PC-3 (cell line): ENCODE measurements around the gene ZSCAN31. TPM values are rescaled to one million over a fixed set of nuclear protein-coding genes. Genes with fewer than 3 reads are reported as not detected.

Experiments used
- ATAC-seq: fragments of 200-7000 bp; cut with Tn5 transposase; 2 replicates; pipeline ENCODE4 v1.9.1; 2020; ENCODE audit warnings: mild to moderate bottlenecking, moderate library complexity
- BruUV-seq: library from RNA; stranded (reverse); fragments of 400-500 nt; replicated peaks from 2 replicates; lab custom pipeline; 2021; lab: Mats Ljungman, UMichigan
- CTCF ChIA-PET: fragments of 300-600 bp; sonication (Branson Sonifier 250); formaldehyde crosslinking; loops from one replicate; lab custom pipeline; 2022; ENCODE audit warnings: antibody characterized with exemption; lab: Charles Lee
- POLR2A ChIA-PET: fragments of 300-600 bp; sonication (Branson Sonifier 250); formaldehyde crosslinking; loops from one replicate; lab custom pipeline; 2022; ENCODE audit warnings: antibody characterized with exemption; ENCODE audit not compliant: unreplicated experiment; lab: Charles Lee
- DNase-seq: peaks from one replicate; pipeline ENCODE4 v3.0.0-alpha.2; 2015
- H2AFZ ChIP-seq: fragments of 300-600 bp; sonication (generic); 2 replicates; pipeline ENCODE4 v1.6.0; 2016; ENCODE audit warnings: antibody characterized with exemption, low read length
- H3F3A ChIP-seq: fragments of 300-600 bp; sonication (generic); one replicate; pipeline ENCODE4 v1.6.0; 2017; ENCODE audit warnings: antibody characterized with exemption, low read length, control low read depth, mild to moderate bottlenecking; ENCODE audit not compliant: unreplicated experiment
- H3K27ac ChIP-seq: fragments of 300-600 bp; sonication (generic); 2 replicates; pipeline ENCODE4 v1.5.1; 2016; ENCODE audit warnings: mild to moderate bottlenecking, low read length
- H3K27me3 ChIP-seq: fragments of 300-600 bp; sonication (generic); 2 replicates; pipeline ENCODE4 v1.6.1; 2016; ENCODE audit warnings: low read length, mixed read lengths
- H3K36me3 ChIP-seq: fragments of 300-600 bp; sonication (generic); 2 replicates; pipeline ENCODE4 v1.6.1; 2016; ENCODE audit warnings: low read depth, mixed run types, low read length, mixed read lengths
- H3K4me1 ChIP-seq: fragments of 300-600 bp; sonication (generic); 2 replicates; pipeline ENCODE4 v1.5.1; 2016; ENCODE audit warnings: low read length; ENCODE audit not compliant: insufficient read depth
- H3K4me2 ChIP-seq: fragments of 300-600 bp; sonication (generic); 2 replicates; pipeline ENCODE4 v1.6.0; 2016; ENCODE audit warnings: low read length
- H3K4me3 ChIP-seq: fragments of 300-600 bp; sonication (generic); 2 replicates; pipeline ENCODE4 v1.5.1; 2016; ENCODE audit warnings: mild to moderate bottlenecking, low read length, mixed read lengths
- H3K79me2 ChIP-seq: fragments of 300-600 bp; sonication (generic); 2 replicates; pipeline ENCODE4 v1.6.1; 2017; ENCODE audit warnings: low read length, mixed read lengths
- H3K9ac ChIP-seq: fragments of 300-600 bp; sonication (generic); 2 replicates; pipeline ENCODE4 v1.6.0; 2016; ENCODE audit warnings: mild to moderate bottlenecking, low read length
- H3K9me2 ChIP-seq: fragments of 300-600 bp; sonication (generic); replicated peaks from 2 replicates; pipeline ENCODE4 v1.6.1; 2016; ENCODE audit warnings: mixed run types, low read length, mixed read lengths
- H3K9me3 ChIP-seq: fragments of 300-600 bp; sonication (generic); 2 replicates; pipeline ENCODE4 v1.6.1; 2016; ENCODE audit warnings: low read length, mixed read lengths
- H4K20me1 ChIP-seq: fragments of 300-600 bp; sonication (generic); 2 replicates; pipeline ENCODE4 v1.6.1; 2016; ENCODE audit warnings: low read length, mixed read lengths
- EZH2 ChIP-seq: fragments of 300-600 bp; sonication (generic); IDR thresholded peaks from one replicate; pipeline ENCODE4 v1.6.1; 2017; ENCODE audit warnings: antibody characterized with exemption, mild to moderate bottlenecking, low read length; ENCODE audit not compliant: unreplicated experiment
- EZH2phosphoT487 ChIP-seq: fragments of 300-600 bp; sonication (generic); IDR thresholded peaks from 2 replicates; pipeline ENCODE4 v1.6.1; 2018; ENCODE audit warnings: mild to moderate bottlenecking, antibody characterized with exemption, low read length, borderline replicate concordance
- intact Hi-C: fragments of 100-400 bp; cut with micrococcal nuclease; formaldehyde crosslinking; loops from 2 replicates; pipeline ENCODE4 v1.9.0; 2023
- total RNA-seq: library from RNA; depleted of rRNA; stranded (reverse); fragments of >200 nt; gene quantifications from 2 replicates; pipeline ENCODE4 v1.2.3, GENCODE V29; 2014
- TF ChIP-seq, protein P1 (sequence below): fragments of 300-600 bp; sonication (generic); conservative IDR thresholded peaks from 2 replicates; pipeline ENCODE4 v1.5.1; 2017; ENCODE audit warnings: antibody characterized with exemption, low read depth, mild to moderate bottlenecking, low read length

Gene ZSCAN31
- total RNA-seq, 1 experiment from 2014 or later = 16.9 TPM

DNA sequence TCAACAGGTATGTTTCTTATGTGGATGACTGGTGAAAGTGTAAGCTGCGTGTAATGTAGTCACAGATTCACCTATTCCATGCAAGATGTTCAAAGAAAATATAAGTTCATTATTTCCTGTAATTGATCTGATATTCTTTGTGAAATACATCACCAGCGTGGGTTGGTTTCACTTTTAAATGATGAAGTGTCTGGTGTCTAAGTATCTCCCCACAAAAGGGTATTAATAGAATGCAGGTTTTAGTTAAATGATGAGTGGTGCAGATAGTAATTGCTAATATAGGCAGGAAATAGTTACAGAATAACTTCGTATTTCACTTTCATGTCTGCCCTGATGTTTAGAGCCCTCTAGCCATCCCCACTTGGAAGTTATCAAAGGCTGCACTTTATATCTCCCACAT is 32.4 kb downstream of the ZSCAN31 start:
- Histone ChIP-seq H4K20me1 (no peaks in the 10 kb centered on the region), H3K79me2 (no peaks in the 10 kb centered on the region), H3K4me1 (no peaks in the 10 kb centered on the region), H3F3A (no peaks in the 10 kb centered on the region), H3K9ac (no peak overlapping the region), H3K4me3 (no peak overlapping the region), H2AFZ (no peak overlapping the region), H3K9me3 (no peaks in the 10 kb centered on the region), H3K9me2 (no peaks in the 10 kb centered on the region), H3K4me2 (no peak overlapping the region), H3K27me3 (no peaks in the 10 kb centered on the region), H3K36me3 (0 out of 2 replicates have a peak, but pooled peaks cover 8% of the 10 kb centered on the region), H3K27ac (no peak overlapping the region)
- no TSS peak for BruUV-seq
- DNase-seq = no peak
- TF ChIP-seq EZH2phosphoT487 (no peak), EZH2 (no peak)
- TF ChIP-seq, protein P1, sequence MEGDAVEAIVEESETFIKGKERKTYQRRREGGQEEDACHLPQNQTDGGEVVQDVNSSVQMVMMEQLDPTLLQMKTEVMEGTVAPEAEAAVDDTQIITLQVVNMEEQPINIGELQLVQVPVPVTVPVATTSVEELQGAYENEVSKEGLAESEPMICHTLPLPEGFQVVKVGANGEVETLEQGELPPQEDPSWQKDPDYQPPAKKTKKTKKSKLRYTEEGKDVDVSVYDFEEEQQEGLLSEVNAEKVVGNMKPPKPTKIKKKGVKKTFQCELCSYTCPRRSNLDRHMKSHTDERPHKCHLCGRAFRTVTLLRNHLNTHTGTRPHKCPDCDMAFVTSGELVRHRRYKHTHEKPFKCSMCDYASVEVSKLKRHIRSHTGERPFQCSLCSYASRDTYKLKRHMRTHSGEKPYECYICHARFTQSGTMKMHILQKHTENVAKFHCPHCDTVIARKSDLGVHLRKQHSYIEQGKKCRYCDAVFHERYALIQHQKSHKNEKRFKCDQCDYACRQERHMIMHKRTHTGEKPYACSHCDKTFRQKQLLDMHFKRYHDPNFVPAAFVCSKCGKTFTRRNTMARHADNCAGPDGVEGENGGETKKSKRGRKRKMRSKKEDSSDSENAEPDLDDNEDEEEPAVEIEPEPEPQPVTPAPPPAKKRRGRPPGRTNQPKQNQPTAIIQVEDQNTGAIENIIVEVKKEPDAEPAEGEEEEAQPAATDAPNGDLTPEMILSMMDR = no peak
- intact Hi-C loops = no loop called here
- CTCF ChIA-PET = no interaction called here
- POLR2A ChIA-PET = no interaction called here
- no peak for ATAC-seq

DNA sequence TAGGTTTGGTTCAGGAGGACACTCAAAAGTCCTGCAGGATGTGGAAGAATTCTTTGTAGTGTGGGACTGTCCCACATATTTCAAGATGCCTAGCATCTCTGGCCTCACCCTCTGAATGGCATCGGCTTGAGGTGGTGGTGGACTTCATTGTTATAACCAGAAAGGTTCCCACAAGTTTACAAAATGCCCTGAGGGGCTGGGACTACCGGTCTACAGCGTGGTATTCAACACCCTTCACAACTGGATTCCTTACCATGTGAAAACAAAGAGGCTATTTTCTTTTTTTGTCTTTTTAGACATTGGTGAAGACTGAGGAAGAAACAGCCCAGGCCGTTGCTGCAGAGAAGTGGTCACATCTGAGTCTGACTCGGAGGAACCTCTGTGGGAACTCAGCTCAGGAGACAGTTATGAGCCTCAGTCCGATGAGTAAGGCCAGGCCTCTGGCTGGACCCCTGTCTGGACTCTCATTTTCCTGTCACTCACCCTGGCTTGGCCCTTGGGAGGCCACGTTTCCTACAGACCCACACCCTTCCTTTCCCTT is 39.4 kb downstream of the ZSCAN31 start:
- Histone ChIP-seq H3K27me3 (no peaks in the 10 kb centered on the region), H3K4me3 (no peak overlapping the region), H3K4me1 (no peaks in the 10 kb centered on the region), H3K36me3 (0 out of 2 replicates have a peak, but pooled peaks cover 8% of the 10 kb centered on the region), H3K4me2 (no peak overlapping the region), H3K9me3 (no peaks in the 10 kb centered on the region), H2AFZ (no peak overlapping the region), H3K9ac (no peak overlapping the region), H3K27ac (no peak overlapping the region), H3K79me2 (no peaks in the 10 kb centered on the region), H3F3A (no peaks in the 10 kb centered on the region), H4K20me1 (no peaks in the 10 kb centered on the region), H3K9me2 (no peaks in the 10 kb centered on the region)
- DNase-seq = no peak
- POLR2A ChIA-PET = no interaction called here
- ATAC-seq = no peak
- no TSS peak for BruUV-seq
- TF ChIP-seq EZH2 (no peak), EZH2phosphoT487 (no peak)
- TF ChIP-seq, protein P1 = no peak
- CTCF ChIA-PET = no interaction called here
- intact Hi-C loops = no loop called here

DNA sequence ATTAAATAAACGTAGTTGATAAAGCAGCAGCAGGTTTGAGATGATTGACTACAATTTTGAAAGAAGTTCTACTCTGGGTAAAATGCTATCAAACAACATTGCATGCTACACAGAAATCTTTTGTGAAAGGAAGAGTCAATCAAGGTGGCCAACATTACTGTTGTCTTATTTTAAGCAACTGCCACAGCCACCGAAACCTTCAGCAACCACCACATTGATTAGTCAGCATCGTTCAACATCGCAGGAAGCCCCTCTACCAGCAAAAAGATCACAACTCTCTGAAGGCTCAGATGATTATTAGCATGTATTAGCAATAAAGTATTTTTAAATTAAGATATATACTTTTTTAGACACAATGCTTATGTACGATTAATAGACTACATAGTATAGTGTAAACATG is 40.6 kb downstream of the ZSCAN31 start:
- no peaks in the 10 kb centered on the region for H3K4me1 ChIP-seq
- H3K27me3 ChIP-seq = no peaks in the 10 kb centered on the region
- H3F3A ChIP-seq = no peaks in the 10 kb centered on the region
- ATAC-seq (no peak), DNase-seq (no peak)
- ChIA-PET POLR2A (no interaction called here), CTCF (no interaction called here)
- H2AFZ ChIP-seq = no peak overlapping the region
- H3K4me2 ChIP-seq = no peak overlapping the region
- H3K9me3 ChIP-seq = no peaks in the 10 kb centered on the region
- H3K27ac ChIP-seq = no peak overlapping the region
- TF ChIP-seq, protein P1 = no peak
- TF ChIP-seq EZH2phosphoT487 (no peak), EZH2 (no peak)
- H3K36me3 ChIP-seq = peaks cover under 1% of the 10 kb centered on the region; the same call in 1 of the 2 replicates
- no peak overlapping the region for H3K4me3 ChIP-seq
- BruUV-seq = no TSS peak
- no peak overlapping the region for H3K9ac ChIP-seq
- no peaks in the 10 kb centered on the region for H3K79me2 ChIP-seq
- H3K9me2 ChIP-seq = no peaks in the 10 kb centered on the region
- intact Hi-C loops = no loop called here
- no peaks in the 10 kb centered on the region for H4K20me1 ChIP-seq
